Right lobe of liver (tissue), 4 donors: ENCODE measurements around the gene TCAF2.
"Not testable (repeated sequence)": the region's sequence is repeated elsewhere in the genome, so short reads cannot be mapped to it uniquely, and the experiment has no call there.

Experiments used
- CTCF ChIP-seq, 4 donors: fragments of 200-600 bp in 3 of 4; fragments of 450-650 bp in 1 of 4; IDR thresholded peaks; one replicate each; pipeline versions ENCODE4 v1.5.1 to v1.8.0; 2016 to 2022; ENCODE audit warnings: antibody characterized with exemption in 4 of 4, mild to moderate bottlenecking in 2 of 4
- POLR2A ChIP-seq: fragments of 450-650 bp; IDR thresholded peaks from one replicate; pipeline ENCODE4 v1.6.1; 2017; ENCODE audit warnings: antibody characterized with exemption, mild to moderate bottlenecking
- donor health status: DM: no; HTN: no; CAD: no.
- donor health status: DM: no; HTN: no; CAD: no.
- donor health status: DM: no; HTN: yes; CAD: no.

- not testable (repeated sequence) for TF ChIP-seq POLR2A; CTCF (IDR thresholded peaks at IDR 0.05)
Measured at GRCh38 chr7:143598086-143598485, 22.7 kb upstream of the TCAF2 start.
